ENCODE measurements around the gene FCHSD2. TPM values are rescaled to one million over a fixed set of nuclear protein-coding genes. Genes with fewer than 3 reads are reported as not detected.
"Not testable (repeated sequence)": the region's sequence is repeated elsewhere in the genome, so short reads cannot be mapped to it uniquely, and the experiment has no call there.

The FCHSD2 gene
- total and polyA plus RNA-seq, 2 donors (not counting 1 experiment from before 2014, with no cell fraction given) = 113 to 189 TPM

GRCh38 chr11:72791228-72791627 is 350.9 kb downstream of the FCHSD2 start:
- H3K9me3 Mint-ChIP-seq (ENCODE audit: insufficient read depth); H3K27ac Mint-ChIP-seq; H3K79me2 ChIP-seq (ENCODE audit: control insufficient read depth, insufficient read depth, low read length); H3K4me3 ChIP-seq (ENCODE audit: control extremely low read depth in 1 of 5, extremely low read depth in 1 of 5, insufficient read depth in 1 of 5, low read depth in 2 of 5, low read length in 4 of 5); H3K27me3 Mint-ChIP-seq; H3K9me3 ChIP-seq (ENCODE audit: control extremely low read depth in 1 of 3, control insufficient read depth in 2 of 3, insufficient read depth in 1 of 3, low read length in 2 of 3); H3K27me3 ChIP-seq (replicated peaks in 1 of 4; ENCODE audit: control extremely low read depth in 1 of 4, control insufficient read depth in 3 of 4, insufficient read depth in 4 of 4, low read length in 3 of 4); H3K27ac ChIP-seq (ENCODE audit: low read length in 2 of 2); H3K4me3 Mint-ChIP-seq; intact Hi-C loops (cut with micrococcal nuclease); DNase-seq; H3K4me2 ChIP-seq (replicated peaks; ENCODE audit: low read depth, low read length, poor library complexity, severe bottlenecking); H3K9ac ChIP-seq (ENCODE audit: low read length); H2AFZ ChIP-seq (ENCODE audit: insufficient read depth, low read depth, low read length, poor library complexity, severe bottlenecking); H3K36me3 ChIP-seq (replicated peaks in 1 of 2; ENCODE audit: control extremely low read depth in 1 of 2, control insufficient read depth in 1 of 2, extremely low read depth in 1 of 2, insufficient read depth in 2 of 2, low read length in 1 of 2); ATAC-seq (ENCODE audit: low read depth); H4K20me1 ChIP-seq (ENCODE audit: control insufficient read depth, insufficient read depth, low read length, poor library complexity, severe bottlenecking): not testable (repeated sequence)
- H3K4me1 Mint-ChIP-seq = peaks cover 55% of the 10 kb centered on the region
- 98% methylated on average over 6 of the region's 7 CpGs for WGBS (ENCODE audit: insufficient coverage)
- CTCF ChIA-PET = interaction anchor here (10.6 kb wide), 1 partner anchor 62 kb away, joined by 390 read pairs; no protein-coding TSS in a partner anchor
- H3K4me1 ChIP-seq (ENCODE audit: control insufficient read depth in 2 of 2, insufficient read depth in 2 of 2, low read length in 2 of 2) = peaks cover 40 to 47% of the 10 kb centered on the region in 2 donors
- POLR2A ChIA-PET = interaction anchor here (0.7 to 4.8 kb wide), 2 partner anchors 23 to 42 kb away, joined by 5 to 39 read pairs; partner anchors contain the start of gene ATG16L2

- no peak overlapping the region for H3K4me3 Mint-ChIP-seq
Measured at GRCh38 chr11:72789493-72790131, 352.5 kb downstream of the FCHSD2 start.

More at GRCh38 chr11:72789493-72790131, 352.5 kb downstream of the FCHSD2 start:
- Histone ChIP-seq H3K36me3 (replicated peaks in 1 of 2; ENCODE audit: control extremely low read depth in 1 of 2, control insufficient read depth in 1 of 2, extremely low read depth in 1 of 2, insufficient read depth in 2 of 2, low read length in 1 of 2) (no peaks in the 10 kb centered on the region), H3K27ac (ENCODE audit: low read length in 2 of 2) (no peak overlapping the region), H3K4me3 (ENCODE audit: control extremely low read depth in 1 of 5, extremely low read depth in 1 of 5, insufficient read depth in 1 of 5, low read depth in 2 of 5, low read length in 4 of 5) (no peak overlapping the region), H3K27me3 (replicated peaks in 1 of 4; ENCODE audit: control extremely low read depth in 1 of 4, control insufficient read depth in 3 of 4, insufficient read depth in 4 of 4, low read length in 3 of 4) (no peaks in the 10 kb centered on the region), H4K20me1 (ENCODE audit: control insufficient read depth, insufficient read depth, low read length, poor library complexity, severe bottlenecking) (no peaks in the 10 kb centered on the region), H2AFZ (ENCODE audit: insufficient read depth, low read depth, low read length, poor library complexity, severe bottlenecking) (no peak overlapping the region), H3K9ac (ENCODE audit: low read length) (no peak overlapping the region), H3K9me3 (ENCODE audit: control extremely low read depth in 1 of 3, control insufficient read depth in 2 of 3, insufficient read depth in 1 of 3, low read length in 2 of 3) (no peaks in the 10 kb centered on the region), H3K4me2 (replicated peaks; ENCODE audit: low read depth, low read length, poor library complexity, severe bottlenecking) (no peak overlapping the region), H3K4me1 (ENCODE audit: control insufficient read depth in 2 of 2, insufficient read depth in 2 of 2, low read length in 2 of 2) (peaks cover 40 to 49% of the 10 kb centered on the region in 2 donors), H3K79me2 (ENCODE audit: control insufficient read depth, insufficient read depth, low read length) (peaks cover 10% of the 10 kb centered on the region)
- ATAC-seq (ENCODE audit: low read depth) = no peak
- no peak for DNase-seq
- ChIA-PET CTCF (interaction anchor here (1.2 to 10.6 kb wide), 2 partner anchors 11 to 60 kb away, joined by 3 to 390 read pairs; no protein-coding TSS in a partner anchor), POLR2A (no interaction called here)
- intact Hi-C loops (cut with micrococcal nuclease) = no loop called here
- Mint-ChIP-seq H3K27me3 (no peaks in the 10 kb centered on the region), H3K27ac (peak overlapping the region; percentile 26), H3K9me3 (ENCODE audit: insufficient read depth) (no peaks in the 10 kb centered on the region), H3K4me1 (peaks cover 56% of the 10 kb centered on the region)
- no peak for TF ChIP-seq EZH2 (IDR thresholded peaks at IDR 0.05; ENCODE audit: borderline replicate concordance, insufficient read depth, low read depth, low read length, poor library complexity, severe bottlenecking)
- TF ChIP-seq, protein P1, sequence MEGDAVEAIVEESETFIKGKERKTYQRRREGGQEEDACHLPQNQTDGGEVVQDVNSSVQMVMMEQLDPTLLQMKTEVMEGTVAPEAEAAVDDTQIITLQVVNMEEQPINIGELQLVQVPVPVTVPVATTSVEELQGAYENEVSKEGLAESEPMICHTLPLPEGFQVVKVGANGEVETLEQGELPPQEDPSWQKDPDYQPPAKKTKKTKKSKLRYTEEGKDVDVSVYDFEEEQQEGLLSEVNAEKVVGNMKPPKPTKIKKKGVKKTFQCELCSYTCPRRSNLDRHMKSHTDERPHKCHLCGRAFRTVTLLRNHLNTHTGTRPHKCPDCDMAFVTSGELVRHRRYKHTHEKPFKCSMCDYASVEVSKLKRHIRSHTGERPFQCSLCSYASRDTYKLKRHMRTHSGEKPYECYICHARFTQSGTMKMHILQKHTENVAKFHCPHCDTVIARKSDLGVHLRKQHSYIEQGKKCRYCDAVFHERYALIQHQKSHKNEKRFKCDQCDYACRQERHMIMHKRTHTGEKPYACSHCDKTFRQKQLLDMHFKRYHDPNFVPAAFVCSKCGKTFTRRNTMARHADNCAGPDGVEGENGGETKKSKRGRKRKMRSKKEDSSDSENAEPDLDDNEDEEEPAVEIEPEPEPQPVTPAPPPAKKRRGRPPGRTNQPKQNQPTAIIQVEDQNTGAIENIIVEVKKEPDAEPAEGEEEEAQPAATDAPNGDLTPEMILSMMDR (IDR thresholded peaks at IDR 0.05) = no peak
- 97% methylated on average over 5 of the region's 10 CpGs for WGBS (ENCODE audit: insufficient coverage)

All from B cell (primary cell).